ENCODE measurements around the gene COMMD1.

The COMMD1 gene

DNA sequence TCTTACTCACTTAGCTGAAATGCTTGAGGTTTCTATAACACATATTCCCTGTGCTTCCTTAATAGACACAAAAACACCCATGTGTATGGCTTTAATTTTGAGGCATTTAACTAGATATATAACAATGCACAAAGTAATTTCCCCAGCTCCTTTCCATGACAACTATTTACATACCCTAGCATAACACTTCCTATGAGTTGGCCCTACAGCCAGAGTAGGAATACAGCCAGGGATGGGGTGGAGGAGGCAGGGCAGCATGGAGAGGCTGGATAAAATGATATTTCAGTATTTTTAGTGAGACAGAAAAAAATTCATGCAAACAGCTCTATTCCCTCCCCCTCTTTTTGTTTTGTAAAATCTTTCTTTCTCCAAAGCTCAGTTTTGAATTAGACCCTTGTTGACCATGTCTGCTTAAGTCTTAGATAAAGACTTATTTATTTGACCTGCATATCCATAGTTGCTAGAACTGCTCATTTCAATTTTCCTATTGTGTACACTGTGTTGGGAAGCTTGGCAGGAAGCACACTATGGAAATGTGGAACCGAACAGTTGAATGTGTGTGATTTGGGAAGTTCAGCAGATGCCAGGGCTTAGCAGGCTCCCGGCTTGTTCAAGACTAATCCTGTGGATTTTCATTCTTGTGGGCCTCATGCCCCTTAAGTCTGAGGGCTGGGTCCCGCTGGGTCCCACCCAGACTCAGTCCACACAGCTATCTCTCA is 279.2 kb downstream of the COMMD1 start:
- DNase-seq: no peak

Measured in NCI-H1417 treated with DMSO at 0.1 percent for 48 hours (cell line).